HG03520 (cell line): ENCODE measurements around the gene PJVK.

Experiments used
- ATAC-seq: cut with Tn5 transposase; IDR thresholded peaks from one replicate; pipeline ENCODE4 v1.9.1; 2021; ENCODE audit warnings: mild to moderate bottlenecking, moderate library complexity; ENCODE audit not compliant: unreplicated experiment

Gene PJVK

DNA sequence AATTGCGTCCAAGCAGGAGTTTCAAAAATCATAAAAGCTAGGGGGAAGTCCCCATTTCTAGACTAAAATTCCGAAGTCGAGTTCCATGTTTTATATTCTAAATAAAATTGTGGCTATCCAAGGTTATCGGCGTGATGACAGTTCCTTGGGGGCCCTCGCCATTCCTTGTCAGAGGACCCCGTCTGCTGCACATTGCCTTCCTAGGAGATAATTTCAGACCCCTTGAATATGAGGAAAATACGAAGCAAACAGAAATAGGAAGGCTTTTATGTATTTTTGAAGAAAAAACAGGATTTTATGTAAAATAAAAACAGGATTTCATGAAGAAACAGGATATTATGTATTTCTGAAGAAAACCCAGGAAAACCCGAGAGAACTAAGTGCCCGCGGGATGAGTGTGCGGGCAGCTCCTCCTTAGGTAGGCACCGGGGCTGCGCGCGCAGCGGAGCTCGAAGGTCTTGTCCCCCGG lies 28.6 kb downstream of the PJVK start:
- no peak for ATAC-seq

DNA sequence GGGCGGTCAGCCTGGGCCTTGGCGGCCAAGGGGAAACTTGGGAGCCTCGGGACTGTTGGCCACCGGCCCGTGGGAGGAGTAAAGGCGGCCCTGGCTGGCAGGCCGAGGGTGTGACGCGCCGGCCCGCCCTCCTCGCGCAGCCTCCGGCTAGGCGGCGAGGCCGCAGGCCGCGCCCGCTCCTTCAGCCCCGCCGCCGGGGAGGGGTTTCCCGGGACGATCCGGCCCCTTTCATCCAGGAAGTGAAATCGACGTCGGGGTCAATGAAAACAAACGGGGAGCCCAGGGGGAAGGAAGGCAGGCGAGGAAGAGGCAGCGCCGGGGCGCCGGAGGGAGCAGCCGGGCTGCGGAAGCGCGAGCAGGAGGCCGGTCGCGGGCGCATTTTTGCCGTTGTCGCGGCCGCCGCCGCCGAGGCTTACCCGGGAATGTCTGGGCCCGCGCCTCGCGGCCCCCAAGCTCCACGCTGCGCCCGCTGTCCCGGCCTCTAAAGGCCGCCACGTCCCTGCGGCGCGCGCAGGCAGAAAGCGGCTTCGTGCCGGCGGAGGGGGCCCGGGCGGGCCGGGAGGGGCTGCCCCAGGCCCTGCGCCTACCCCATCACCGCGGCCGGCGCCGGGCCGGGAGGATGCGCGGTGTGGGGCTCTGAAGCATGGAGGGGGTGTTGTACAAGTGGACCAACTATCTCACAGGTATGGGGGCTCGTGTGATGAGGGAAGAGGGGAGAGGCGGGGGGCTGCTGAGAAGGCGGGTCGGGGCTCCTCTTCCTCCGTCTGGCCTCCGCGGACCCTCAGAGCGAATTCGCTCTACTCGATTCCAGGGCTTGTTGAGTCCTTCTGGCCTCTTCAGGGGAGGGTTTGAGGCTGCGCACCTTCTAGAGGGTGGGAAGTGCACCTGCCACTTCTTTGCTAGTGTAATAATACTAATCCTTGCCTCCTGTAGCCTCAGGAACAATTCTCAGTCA lies 29.3 kb downstream of the PJVK start, which contains the start of gene PLEKHA3:
TSS of gene PLEKHA3 (plus strand) at position 231 of the 955 bp plus-strand sequence. CDS start at position 644, 413 bp downstream.
- ATAC-seq = peak; percentile 47

DNA sequence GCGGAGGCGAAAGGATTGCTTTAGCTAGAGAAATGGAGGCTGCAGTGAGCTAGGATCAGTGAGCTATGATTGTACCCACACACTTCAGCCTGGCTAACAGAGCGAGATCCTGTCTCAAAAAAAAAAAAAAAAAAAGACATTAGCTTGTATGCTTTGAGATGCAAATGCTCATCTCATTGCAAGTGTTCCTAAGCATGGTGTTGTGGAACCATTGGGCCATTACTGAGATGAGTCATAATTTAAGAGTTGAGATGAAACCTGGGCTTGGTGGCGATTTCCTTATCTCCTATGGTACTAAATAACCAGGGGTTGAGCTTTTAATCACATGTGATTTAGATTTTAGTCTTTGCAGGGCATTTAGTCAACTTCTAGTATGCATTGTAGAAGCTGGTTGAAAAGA lies 31.3 kb downstream of the PJVK start:
- ATAC-seq = peak; percentile 32

DNA sequence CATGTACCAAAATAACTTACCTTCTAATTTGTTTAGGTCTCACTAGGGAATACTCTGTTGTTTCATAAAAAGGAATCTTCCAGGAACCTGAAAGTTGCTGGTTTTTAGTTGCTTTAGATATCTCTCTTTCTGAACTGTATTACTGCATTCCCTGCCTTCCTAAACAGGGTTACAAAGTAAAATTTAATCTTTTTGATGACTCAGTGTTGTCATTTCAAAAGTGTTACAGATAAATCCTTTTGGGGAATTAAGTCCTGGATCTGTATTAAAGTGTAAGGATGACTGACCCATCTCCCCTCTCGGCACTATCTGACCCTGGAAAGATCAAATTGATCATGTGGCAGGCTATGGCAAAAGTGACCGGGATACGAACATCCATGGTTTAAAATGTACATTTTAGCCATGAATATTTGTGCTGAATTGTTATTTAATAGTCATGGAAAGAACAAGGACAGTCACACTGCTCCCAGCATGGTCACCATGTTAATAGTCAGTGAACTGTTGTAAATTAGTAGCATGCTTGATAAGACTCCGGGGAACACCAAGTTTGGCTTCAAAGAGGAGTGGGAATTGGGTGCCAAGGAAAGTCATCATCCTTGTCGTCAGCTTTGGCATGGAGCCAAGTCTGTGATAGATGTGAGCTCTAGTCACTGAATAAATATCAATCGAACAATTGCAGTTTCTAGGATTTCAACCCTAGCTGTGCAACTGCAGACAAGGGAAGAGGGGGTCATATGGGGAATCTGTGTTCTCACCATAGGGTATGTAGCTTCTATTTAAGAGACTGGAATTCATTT lies 33.3 kb downstream of the PJVK start:
- no peak for ATAC-seq

DNA sequence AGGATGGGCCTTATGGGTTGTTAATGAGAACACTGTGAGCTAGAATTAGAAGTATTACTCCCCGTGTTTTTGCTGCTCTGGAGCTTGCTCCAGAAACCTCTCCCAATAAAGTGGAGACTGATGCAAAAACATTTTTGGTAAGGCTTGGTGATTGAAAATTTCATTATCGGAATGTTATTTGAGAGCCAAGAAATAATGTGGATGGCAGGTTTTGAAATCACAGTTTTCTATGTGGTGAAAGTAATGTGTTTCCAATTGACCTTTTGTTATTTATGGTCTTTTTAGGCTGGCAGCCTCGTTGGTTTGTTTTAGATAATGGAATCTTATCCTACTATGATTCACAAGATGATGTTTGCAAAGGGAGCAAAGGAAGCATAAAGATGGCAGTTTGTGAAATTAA lies 34.2 kb downstream of the PJVK start:
- no peak for ATAC-seq

DNA sequence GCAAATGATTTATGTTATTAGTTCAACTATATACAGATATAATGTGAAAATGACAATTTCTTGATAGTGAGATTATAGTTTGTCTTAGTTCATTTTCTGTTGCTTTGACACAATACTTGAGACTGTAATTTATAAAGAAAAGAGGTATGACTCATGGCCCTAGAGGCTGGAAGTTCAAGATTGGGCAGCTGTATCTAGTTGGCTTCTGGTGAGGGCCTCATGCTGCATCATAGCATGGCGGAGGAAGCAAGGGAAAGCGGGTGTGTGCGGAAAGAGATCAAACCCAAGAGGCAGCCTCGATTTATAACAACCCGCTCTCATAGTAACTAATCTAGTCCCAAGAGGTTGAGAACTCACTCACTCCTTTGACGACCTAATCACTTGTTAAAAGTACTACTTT lies 40.4 kb downstream of the PJVK start:
- no peak for ATAC-seq

DNA sequence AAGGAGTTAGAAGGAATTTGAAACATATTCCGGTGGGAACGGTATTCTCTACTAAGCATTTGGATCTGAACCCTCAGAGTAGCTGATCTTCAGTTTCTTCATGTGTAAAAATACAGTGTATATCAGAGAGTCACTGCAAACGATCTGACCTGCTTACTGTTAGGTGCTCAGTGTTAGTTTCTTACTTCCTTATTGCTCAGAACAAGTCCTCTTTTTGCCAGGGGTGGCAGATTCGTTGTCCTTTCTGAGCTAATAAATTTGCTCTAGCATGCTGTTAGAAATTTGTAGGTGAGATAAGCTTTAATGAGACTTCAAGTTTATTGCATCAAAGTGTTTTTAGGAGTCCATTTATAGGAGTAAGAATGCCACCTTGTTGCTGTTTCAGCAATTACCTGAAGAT lies 44.9 kb downstream of the PJVK start:
- ATAC-seq = no peak

DNA sequence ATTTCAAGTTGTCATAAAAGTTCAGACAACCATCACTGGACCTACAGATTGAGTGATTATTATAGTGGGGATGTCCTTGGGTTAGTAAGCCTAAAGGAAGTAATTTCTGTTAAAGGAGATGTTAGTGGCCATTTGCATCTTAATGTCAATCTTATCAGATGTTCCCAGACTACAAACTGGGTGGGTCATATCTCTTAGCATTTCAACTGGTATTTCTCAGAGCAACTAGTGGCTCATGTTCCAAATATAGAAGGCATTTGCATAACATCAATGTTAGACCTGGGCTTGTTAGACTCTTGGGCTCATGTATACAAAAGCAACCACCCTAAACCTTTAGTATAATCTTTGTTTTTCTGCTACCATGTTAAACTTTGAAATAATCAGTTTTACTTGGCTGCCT lies 47.0 kb downstream of the PJVK start:
- peak; percentile 73 for ATAC-seq

DNA sequence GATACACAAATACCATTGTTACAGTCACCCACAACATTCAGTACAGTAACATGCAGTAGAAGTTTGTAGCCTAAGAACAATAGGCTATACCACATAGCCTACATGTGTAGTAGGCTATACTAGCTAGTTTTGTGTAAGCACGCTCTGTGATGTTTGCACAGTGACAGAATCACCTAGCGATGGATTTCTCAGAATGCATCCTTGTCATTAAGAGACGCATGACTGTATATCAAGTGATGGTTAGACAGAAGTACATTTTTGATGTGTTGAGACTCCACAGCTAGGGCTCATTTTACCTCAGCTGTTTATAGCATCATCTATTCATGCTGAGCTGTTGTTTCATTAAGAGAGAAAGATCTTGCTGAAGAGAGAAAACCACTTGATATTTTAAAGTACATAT lies 48.5 kb downstream of the PJVK start:
- ATAC-seq = no peak

DNA sequence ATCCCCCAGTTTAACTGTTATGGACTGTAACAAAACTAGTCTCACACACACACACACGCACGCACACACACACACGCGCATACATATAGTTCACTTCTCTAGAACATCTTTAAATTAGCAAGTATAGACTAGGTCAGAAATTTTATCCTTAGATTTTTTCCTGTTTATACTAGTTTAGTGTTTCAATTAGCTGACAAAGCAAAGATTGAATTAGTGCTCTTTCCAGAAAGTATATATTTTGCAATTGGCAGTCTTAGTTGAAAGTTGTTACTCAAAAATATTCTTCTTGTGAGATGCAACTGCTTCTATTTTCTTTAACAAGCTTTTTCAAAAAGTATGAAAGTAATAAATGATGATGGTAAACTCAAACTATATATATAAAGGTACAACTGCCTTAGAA lies 51.6 kb downstream of the PJVK start:
- ATAC-seq = no peak

DNA sequence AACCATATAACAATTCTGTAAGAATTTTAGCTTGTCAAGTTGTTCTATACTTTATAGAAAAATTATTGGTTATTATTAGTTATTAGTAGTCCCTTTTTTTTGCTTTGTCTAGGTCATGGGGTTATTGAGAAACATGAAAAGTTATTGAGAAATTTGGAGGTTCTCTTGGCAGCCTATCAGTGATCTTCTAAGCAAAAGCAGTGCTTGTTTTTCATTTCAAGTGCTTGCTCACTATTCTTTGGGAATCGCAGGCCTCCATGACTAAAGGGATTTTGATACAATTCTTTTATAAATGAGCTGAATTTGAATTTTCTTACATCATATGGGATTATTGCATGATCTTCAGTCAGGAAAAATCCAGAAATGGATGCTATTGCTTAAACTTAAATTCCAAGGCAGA lies 54.9 kb downstream of the PJVK start:
- ATAC-seq = no peak

DNA sequence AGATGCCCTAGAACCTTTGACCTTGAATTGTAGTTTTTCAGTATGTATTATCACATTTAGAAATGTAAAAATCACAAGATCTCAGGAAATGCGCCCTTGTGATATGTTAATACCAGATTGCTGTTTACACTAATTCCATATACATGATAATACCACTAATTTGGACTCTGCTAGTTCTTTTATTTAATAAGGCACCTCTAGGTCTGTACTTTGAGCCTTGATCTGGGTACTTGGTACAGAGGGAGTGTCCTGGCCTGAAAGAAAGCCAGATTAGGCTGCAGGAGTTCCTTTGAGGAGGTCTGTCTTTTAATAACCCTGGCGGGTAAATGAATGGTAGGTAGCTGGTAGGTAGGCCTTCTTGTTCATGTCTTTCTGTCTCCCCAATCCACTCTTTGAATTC lies 55.3 kb downstream of the PJVK start:
- ATAC-seq = no peak

DNA sequence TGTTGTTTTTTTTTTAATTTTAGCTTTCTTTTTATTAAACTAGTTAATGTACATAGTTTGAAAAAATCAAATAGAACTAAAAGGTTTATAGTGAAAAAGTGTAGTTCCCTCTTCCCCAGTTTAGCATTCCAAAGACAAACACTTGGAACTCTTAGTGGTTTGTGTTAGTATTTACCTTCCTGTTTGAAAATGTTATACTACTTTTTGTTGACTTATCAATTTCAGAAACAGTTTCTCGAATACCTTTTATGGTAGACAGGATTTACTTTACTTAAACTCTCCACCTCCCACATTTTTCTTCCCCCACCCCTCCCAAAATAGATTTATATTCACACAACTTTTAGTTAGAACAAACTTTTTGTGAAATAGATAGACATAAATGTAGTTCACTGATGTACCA lies 55.8 kb downstream of the PJVK start:
- no peak for ATAC-seq

DNA sequence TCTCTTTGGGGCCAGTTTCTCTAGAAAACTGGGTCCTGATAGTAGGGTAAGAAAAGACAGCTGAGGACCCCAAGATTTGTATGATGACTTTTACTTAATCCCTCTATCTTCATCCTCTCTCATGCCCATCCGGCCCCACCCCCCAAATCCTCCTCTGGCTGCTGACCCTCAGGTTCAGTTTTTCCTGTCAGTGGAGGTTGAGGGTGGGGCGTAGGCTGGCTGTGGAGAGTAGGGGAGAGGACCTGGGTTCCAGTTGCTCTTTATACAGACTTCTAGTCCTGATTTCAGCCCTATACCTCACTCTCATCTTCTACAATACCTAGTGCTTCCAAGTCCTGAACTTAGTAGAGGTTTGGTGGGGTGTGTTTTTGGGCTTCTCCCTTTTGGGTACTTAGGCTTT lies 57.5 kb downstream of the PJVK start:
- no peak for ATAC-seq

DNA sequence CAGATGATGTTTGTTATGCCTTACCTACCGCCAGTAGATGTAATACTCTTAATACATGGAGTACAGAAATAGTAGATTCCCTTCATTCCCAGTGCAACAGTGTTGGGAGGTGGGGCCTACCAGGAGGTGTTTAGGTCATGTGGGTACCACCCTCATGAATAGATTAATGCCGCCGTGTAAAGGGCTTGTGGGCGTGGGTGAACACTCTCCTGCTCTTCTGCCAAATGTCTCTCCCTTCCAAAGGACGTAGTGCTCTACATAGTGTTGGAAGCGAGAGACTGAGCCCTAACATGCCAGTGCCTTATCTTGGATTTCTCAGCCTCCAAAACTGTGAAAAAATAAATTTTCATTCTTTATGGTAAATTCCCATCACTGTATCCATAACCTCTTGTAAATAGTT lies 59.2 kb downstream of the PJVK start:
- no peak for ATAC-seq
